ENCODE measurements around the gene ZDHHC22.
A peak's percentile ranks its signal among the peaks of the same experiment; 100 is the strongest.

ZDHHC22 gene

DNA sequence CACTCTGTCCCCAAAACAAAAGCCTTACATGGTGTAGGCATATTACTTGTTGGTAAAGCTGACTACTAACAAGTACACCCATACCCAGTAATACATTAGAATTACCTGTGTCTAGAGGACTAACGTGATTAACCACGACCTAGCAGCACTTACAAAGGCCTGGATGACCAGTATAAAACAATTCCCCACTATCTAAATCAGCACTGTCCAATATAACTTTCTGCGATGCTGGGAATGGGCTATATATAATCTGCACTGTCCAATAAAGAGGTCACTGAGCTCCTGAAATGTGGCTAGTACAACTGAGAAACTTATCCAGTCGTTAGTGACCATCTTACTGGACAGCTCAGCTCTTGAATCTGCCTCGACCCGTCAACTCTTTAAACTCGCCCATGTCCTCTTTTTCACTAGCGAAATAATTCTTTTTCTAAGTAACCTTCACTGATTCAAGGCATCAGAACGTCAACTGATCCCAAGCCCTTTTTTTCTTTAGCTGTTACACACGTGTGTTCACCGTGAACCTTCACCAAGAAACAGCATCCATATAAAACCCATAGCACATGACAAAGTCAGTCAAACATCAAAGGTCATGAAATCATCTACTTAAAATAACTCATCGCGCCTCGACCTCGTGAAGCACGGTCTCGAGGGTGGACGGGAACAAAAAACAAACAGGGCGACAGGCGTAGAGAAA, 44.4 kb downstream of the ZDHHC22 start:
- H3K4me3 ChIP-seq (ENCODE audit: low read depth, low read length): peak overlapping the region; percentile 64
- H3K27ac ChIP-seq: peak overlapping the region; percentile 87
- peak; percentile 21 for DNase-seq
- H3K36me3 ChIP-seq (replicated peaks): no peaks in the 10 kb centered on the region
- H3K27me3 ChIP-seq (replicated peaks): no peaks in the 10 kb centered on the region
- in situ Hi-C loops (cut with HindIII; ENCODE audit: low pct_ligation_motif_present, low sequenced_read_pairs): no loop called here
- TF ChIP-seq, protein P1, sequence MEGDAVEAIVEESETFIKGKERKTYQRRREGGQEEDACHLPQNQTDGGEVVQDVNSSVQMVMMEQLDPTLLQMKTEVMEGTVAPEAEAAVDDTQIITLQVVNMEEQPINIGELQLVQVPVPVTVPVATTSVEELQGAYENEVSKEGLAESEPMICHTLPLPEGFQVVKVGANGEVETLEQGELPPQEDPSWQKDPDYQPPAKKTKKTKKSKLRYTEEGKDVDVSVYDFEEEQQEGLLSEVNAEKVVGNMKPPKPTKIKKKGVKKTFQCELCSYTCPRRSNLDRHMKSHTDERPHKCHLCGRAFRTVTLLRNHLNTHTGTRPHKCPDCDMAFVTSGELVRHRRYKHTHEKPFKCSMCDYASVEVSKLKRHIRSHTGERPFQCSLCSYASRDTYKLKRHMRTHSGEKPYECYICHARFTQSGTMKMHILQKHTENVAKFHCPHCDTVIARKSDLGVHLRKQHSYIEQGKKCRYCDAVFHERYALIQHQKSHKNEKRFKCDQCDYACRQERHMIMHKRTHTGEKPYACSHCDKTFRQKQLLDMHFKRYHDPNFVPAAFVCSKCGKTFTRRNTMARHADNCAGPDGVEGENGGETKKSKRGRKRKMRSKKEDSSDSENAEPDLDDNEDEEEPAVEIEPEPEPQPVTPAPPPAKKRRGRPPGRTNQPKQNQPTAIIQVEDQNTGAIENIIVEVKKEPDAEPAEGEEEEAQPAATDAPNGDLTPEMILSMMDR (IDR thresholded peaks at IDR 0.05; ENCODE audit: low read depth, low read length, missing control alignments): no peak

DNA sequence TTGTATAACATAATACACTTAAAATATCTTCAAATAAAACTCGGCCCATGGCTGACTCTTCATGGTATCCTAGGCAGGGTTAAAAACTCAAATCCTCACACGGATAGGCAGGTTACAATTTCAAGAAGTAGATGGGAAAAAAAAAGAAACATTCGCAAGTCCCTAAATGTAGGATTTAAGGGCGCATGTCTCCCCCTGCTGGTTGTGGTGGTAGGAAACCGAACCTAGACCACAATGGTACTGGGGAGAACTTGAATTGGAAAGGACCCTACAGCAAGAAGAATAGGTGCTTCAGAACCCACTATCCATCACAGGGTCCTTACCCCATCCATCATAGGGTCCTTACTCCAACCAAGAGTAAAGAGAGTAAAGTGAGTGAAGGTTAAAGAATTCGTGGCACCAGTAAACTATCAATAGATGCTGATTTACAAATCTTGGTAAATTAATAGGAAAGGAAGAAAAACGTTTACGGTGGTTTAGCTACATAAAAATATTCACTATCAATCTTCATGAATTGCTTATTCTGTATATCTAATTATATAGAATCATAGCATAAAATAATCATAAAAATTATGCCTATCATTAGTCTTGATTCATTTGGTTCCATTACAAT, 46.8 kb downstream of the ZDHHC22 start:
- TF ChIP-seq, protein P1 (IDR thresholded peaks at IDR 0.05; ENCODE audit: low read depth, low read length, missing control alignments): peak; percentile 92
- in situ Hi-C loops (cut with HindIII; ENCODE audit: low pct_ligation_motif_present, low sequenced_read_pairs): no loop called here

DNA sequence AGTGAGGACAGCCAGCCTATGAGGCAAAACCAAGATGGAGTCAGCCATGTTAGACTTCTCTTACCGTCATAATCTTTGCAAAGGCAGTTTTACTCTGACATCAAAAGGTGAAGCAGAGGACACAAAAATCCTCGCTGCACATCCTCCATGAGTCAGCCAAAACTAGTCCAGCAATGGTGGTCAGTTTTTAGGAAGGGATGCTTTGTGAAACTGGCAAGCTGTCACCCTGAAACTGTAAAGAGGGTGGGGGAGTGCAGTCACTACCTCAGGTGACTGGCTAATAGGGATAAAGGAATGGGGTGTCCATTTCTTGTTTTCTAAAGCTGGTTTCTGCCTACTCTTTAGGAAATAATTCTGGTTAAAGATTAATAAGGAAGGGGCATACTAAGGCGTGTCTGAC, 48.9 kb downstream of the ZDHHC22 start:
- no peaks in the 10 kb centered on the region for H3K27me3 ChIP-seq (replicated peaks)
- no peak overlapping the region for H3K4me3 ChIP-seq (ENCODE audit: low read depth, low read length)
- no peak for DNase-seq
- TF ChIP-seq, protein P1 (IDR thresholded peaks at IDR 0.05; ENCODE audit: low read depth, low read length, missing control alignments): no peak
- in situ Hi-C loops (cut with HindIII; ENCODE audit: low pct_ligation_motif_present, low sequenced_read_pairs): no loop called here
- no peaks in the 10 kb centered on the region for H3K36me3 ChIP-seq (replicated peaks)
- H3K27ac ChIP-seq: no peak overlapping the region

More for the DNA sequence above, 46.8 kb downstream of the ZDHHC22 start:
- H3K4me3 ChIP-seq (ENCODE audit: low read depth, low read length): no peak overlapping the region
- no peaks in the 10 kb centered on the region for H3K36me3 ChIP-seq (replicated peaks)
- no peak overlapping the region for H3K27ac ChIP-seq
- H3K27me3 ChIP-seq (replicated peaks): no peaks in the 10 kb centered on the region
- DNase-seq: peak; percentile 71

DNA sequence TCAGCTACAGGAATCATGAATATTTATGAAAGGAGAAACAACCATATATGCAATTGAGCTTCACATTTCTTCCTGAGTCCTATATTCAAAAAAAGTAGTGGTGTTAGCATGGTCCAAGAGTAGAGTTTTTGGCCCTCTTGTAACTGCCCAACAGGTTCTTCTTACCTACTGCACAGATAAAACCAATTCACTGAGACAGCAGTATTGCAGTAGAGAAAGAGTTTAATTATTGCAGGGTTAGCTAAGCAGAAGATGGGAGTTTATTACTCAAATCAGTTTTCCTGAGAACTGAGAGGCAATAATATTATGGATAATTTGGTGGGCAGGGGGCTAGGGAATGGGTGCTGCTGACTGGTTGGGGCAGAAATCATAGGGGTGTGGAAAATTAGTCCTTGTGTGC, 50.1 kb downstream of the ZDHHC22 start:
- no peak overlapping the region for H3K27ac ChIP-seq
- H3K27me3 ChIP-seq (replicated peaks): no peaks in the 10 kb centered on the region
- no peak overlapping the region for H3K4me3 ChIP-seq (ENCODE audit: low read depth, low read length)
- no peak for DNase-seq
- TF ChIP-seq, protein P1 (IDR thresholded peaks at IDR 0.05; ENCODE audit: low read depth, low read length, missing control alignments): no peak
- in situ Hi-C loops (cut with HindIII; ENCODE audit: low pct_ligation_motif_present, low sequenced_read_pairs): no loop called here
- no peaks in the 10 kb centered on the region for H3K36me3 ChIP-seq (replicated peaks)

DNA sequence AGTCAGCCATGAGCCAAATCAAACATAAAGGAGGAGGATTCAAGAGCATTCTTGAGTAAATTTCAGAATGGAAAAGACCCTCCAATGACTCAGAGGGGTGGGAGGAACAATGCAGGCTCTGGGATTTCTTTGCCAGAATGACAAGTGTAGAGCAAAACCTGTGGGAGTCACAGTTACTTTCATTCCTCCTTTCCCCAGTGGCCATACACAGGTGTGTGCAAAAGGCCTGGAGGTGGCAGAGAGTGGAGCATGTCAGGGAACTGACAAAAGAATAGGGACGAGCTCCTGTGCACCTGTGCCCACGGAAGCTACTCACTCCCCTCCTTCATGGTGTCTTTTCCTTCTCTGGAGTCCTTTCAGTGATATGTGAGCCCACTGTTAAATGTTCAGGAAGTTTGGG, 52.9 kb downstream of the ZDHHC22 start:
- no peak overlapping the region for H3K27ac ChIP-seq
- H3K4me3 ChIP-seq (ENCODE audit: low read depth, low read length): no peak overlapping the region
- TF ChIP-seq, protein P1 (IDR thresholded peaks at IDR 0.05; ENCODE audit: low read depth, low read length, missing control alignments): no peak
- DNase-seq: no peak
- H3K36me3 ChIP-seq (replicated peaks): no peaks in the 10 kb centered on the region
- in situ Hi-C loops (cut with HindIII; ENCODE audit: low pct_ligation_motif_present, low sequenced_read_pairs): no loop called here
- no peaks in the 10 kb centered on the region for H3K27me3 ChIP-seq (replicated peaks)

All from brain microvascular endothelial cell (primary cell).